Endothelial cell of umbilical vein (primary cell): Measurements from ENCODE around the gene ZBTB20. TPM values are rescaled to one million over a fixed set of nuclear protein-coding genes. Genes with fewer than 3 reads are reported as not detected.

ENCODE experiments used
- BruUV-seq: library from RNA; stranded (reverse); fragments of 400-500 nt; replicated peaks from 2 replicates; lab custom pipeline; 2021; lab: Mats Ljungman, UMichigan
- CTCF ChIA-PET: fragments of 300-600, 350-600 bp; sonication (Branson Sonifier 250); formaldehyde crosslinking; loops from one replicate; lab custom pipeline; 2021; ENCODE audit warnings: antibody characterized with exemption, inconsistent platforms; lab: Charles Lee
- POLR2A ChIA-PET: fragments of 300-600, 350-600 bp; sonication (Branson Sonifier 250); formaldehyde crosslinking; loops from one replicate; lab custom pipeline; 2021; ENCODE audit warnings: antibody characterized with exemption, inconsistent platforms; lab: Charles Lee
- DNase-seq: peaks from one replicate; pipeline ENCODE4 v3.0.0-alpha.2; 2011; ENCODE audit warnings: low read depth, low spot score
- FAIRE-seq: peaks from 2 replicates; lab custom pipeline; 2011; peaks lifted over from hg19 to GRCh38; lab: Jason Lieb, UNC
- H2AFZ ChIP-seq: 2 replicates; pipeline ENCODE4 v1.6.0; 2012; ENCODE audit warnings: low read depth, low read length, control low read depth, inconsistent platforms
- H3K27ac ChIP-seq: 2 replicates; pipeline ENCODE4 v1.5.1; 2011; ENCODE audit warnings: low read depth, mild to moderate bottlenecking, control low read depth, low read length, moderate library complexity; ENCODE audit not compliant: insufficient read depth
- H3K27me3 ChIP-seq, 2 experiments: 2 replicates each; pipeline versions ENCODE4 v1.6.0 to v1.6.1; 2011; ENCODE audit warnings: low read length in 2 of 2, mixed read lengths in 1 of 2; ENCODE audit not compliant: control insufficient read depth in 2 of 2, insufficient read depth in 2 of 2
- H3K36me3 ChIP-seq, 2 experiments: 2 replicates in 1 of 2; 3 replicates in 1 of 2; pipeline ENCODE4 v1.5.1; 2011; ENCODE audit warnings: low read length in 2 of 2, mild to moderate bottlenecking in 1 of 2, moderate library complexity in 1 of 2; ENCODE audit not compliant: control insufficient read depth in 2 of 2, insufficient read depth in 2 of 2; ENCODE audit errors: extremely low read depth in 1 of 2
- H3K4me1 ChIP-seq: 3 replicates; pipeline ENCODE4 v1.5.1; 2011; ENCODE audit warnings: mild to moderate bottlenecking, low read length; ENCODE audit not compliant: control insufficient read depth, insufficient read depth; ENCODE audit errors: extremely low read depth
- H3K4me2 ChIP-seq: 2 replicates; pipeline ENCODE4 v1.6.1; 2011; ENCODE audit warnings: low read length, control low read depth, mixed read lengths; ENCODE audit not compliant: insufficient read depth
- H3K4me3 ChIP-seq, 3 experiments: fragments of 200-600 bp in 1 of 3; sonication (generic), shearing (Covaris generic) in 1 of 3; replicated peaks in 1 of 3; 2 replicates each; pipeline ENCODE4 v1.5.1; 2011 to 2016; ENCODE audit warnings: control low read depth in 3 of 3, low read length in 3 of 3, mild to moderate bottlenecking in 2 of 3, inconsistent platforms in 1 of 3, low read depth in 1 of 3, moderate library complexity in 1 of 3; ENCODE audit not compliant: insufficient read depth in 1 of 3
- H3K79me2 ChIP-seq: 2 replicates; pipeline ENCODE4 v1.6.0; 2012; ENCODE audit warnings: low read length, inconsistent platforms; ENCODE audit not compliant: control insufficient read depth, insufficient read depth
- H3K9ac ChIP-seq: replicated peaks from 2 replicates; pipeline ENCODE3; 2011; ENCODE audit warnings: low read length, control low read depth; ENCODE audit not compliant: insufficient read depth; ENCODE audit errors: extremely low read depth
- H3K9me1 ChIP-seq: replicated peaks from 3 replicates; pipeline ENCODE4 v1.6.0; 2011; ENCODE audit warnings: mild to moderate bottlenecking, low read length; ENCODE audit not compliant: control insufficient read depth, insufficient read depth; ENCODE audit errors: extremely low read depth
- H3K9me3 ChIP-seq: replicated peaks from 2 replicates; pipeline ENCODE4 v1.5.1; 2012; ENCODE audit warnings: low read length, inconsistent platforms; ENCODE audit not compliant: control insufficient read depth, insufficient read depth
- H4K20me1 ChIP-seq: replicated peaks from 2 replicates; pipeline ENCODE3; 2011; ENCODE audit warnings: mild to moderate bottlenecking, low read length; ENCODE audit not compliant: control insufficient read depth, insufficient read depth; ENCODE audit errors: extremely low read depth
- EZH2 ChIP-seq: IDR thresholded peaks from 2 replicates; pipeline ENCODE4 v1.6.1; 2012; ENCODE audit warnings: borderline replicate concordance, low read depth, mild to moderate bottlenecking, moderate library complexity, low read length, inconsistent platforms; ENCODE audit not compliant: severe bottlenecking
- FOS ChIP-seq: IDR thresholded peaks from 2 replicates; pipeline ENCODE4 v1.6.1; 2011; ENCODE audit warnings: mild to moderate bottlenecking, low read length, moderate library complexity, borderline replicate concordance; ENCODE audit not compliant: insufficient read depth
- JUN ChIP-seq: IDR thresholded peaks from 2 replicates; pipeline ENCODE4 v1.6.1; 2011; ENCODE audit warnings: borderline replicate concordance, low read depth; ENCODE audit not compliant: insufficient read length, insufficient read depth
- POLR2A ChIP-seq: IDR thresholded peaks from 2 replicates; pipeline ENCODE4 v1.6.1; 2012; ENCODE audit warnings: low read depth, mild to moderate bottlenecking, control low read depth, low read length
- POLR2AphosphoS5 ChIP-seq: IDR thresholded peaks from 2 replicates; pipeline ENCODE4 v1.6.1; 2012; ENCODE audit warnings: low read depth, mild to moderate bottlenecking, control low read depth, low read length, moderate library complexity; ENCODE audit not compliant: insufficient read depth
- dilution Hi-C: fragments of 300-500 bp; cut with MboI; formaldehyde crosslinking; loops from one replicate; pipeline ENCODE4 v1.15.0; 2019; ENCODE audit warnings: low sequenced_read_pairs; ENCODE audit not compliant: extremely low pct_ligation_motif_present
- intact Hi-C: fragments of 100-400 bp; cut with micrococcal nuclease; formaldehyde crosslinking; loops from one replicate; pipeline ENCODE4 v1.10.0; 2022
- polyA plus RNA-seq, 4 experiments: library from polyadenylated mRNA; depleted of rRNA in 3 of 4; stranded (reverse) in 3 of 4; unstranded in 1 of 4; fragments of >200 nt; gene quantifications; 2 replicates each; pipeline versions ENCODE4 v1.2.1 to v1.2.3, GENCODE V29; 2011 to 2012; ENCODE audit warnings: missing spikeins in 1 of 4
- total RNA-seq: library from RNA; stranded (reverse); gene quantifications from 2 replicates; pipeline ENCODE4 v1.2.3, GENCODE V29; 2021
- TF ChIP-seq, protein P1 (sequence below), 2 donors: IDR thresholded peaks; 1 replicate in 1 of 2; 2 replicates in 1 of 2; pipeline ENCODE4 v1.5.1; 2011; ENCODE audit warnings: low read length in 2 of 2, mild to moderate bottlenecking in 2 of 2, moderate library complexity in 2 of 2, control low read depth in 1 of 2, inconsistent platforms in 1 of 2, low read depth in 1 of 2; ENCODE audit not compliant: insufficient read depth in 1 of 2; ENCODE audit errors: extremely low read depth in 1 of 2
- TF ChIP-seq, protein P2 (sequence below): IDR thresholded peaks from 2 replicates; pipeline ENCODE4 v1.6.1; 2011; ENCODE audit not compliant: insufficient read depth, insufficient read length

ZBTB20 gene
- total and polyA plus RNA-seq, 2 donors (not counting 3 experiments of a cell fraction or from before 2014, with no cell fraction given), result 2.1 to 20.5 TPM

DNA sequence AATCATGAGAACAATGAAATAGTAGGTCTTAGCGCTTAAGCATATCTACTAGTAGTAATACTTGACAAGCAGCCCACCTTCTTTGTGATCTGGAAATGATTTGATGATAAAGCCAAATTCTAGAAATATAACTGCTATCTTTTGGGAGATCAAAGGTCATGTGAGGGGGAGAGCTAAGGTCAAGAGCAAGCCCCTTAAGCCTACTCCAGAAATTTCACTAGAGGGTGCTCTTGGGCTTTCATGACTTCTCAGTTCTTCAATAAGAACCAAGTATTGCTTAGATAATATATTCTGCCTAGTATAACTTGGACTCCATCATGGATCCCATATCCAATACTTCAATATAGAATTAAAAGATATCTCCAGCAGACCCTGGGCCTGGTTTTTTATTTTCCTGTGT is 319.6 kb downstream of the ZBTB20 start:
- Histone ChIP-seq H3K79me2 (no peaks in the 10 kb centered on the region), H4K20me1 (peaks cover 2% of the 10 kb centered on the region), H2AFZ (no peak overlapping the region), H3K4me3 (no peak overlapping the region), H3K27me3 (no peaks in the 10 kb centered on the region), H3K36me3 (no peaks in the 10 kb centered on the region), H3K9me1 (no peaks in the 10 kb centered on the region), H3K4me2 (no peak overlapping the region), H3K9me3 (no peaks in the 10 kb centered on the region), H3K27ac (no peak overlapping the region), H3K4me1 (no peaks in the 10 kb centered on the region), H3K9ac (no peak overlapping the region)
- FAIRE-seq (no peak), DNase-seq (peak; percentile 47)
- TF ChIP-seq, protein P1, sequence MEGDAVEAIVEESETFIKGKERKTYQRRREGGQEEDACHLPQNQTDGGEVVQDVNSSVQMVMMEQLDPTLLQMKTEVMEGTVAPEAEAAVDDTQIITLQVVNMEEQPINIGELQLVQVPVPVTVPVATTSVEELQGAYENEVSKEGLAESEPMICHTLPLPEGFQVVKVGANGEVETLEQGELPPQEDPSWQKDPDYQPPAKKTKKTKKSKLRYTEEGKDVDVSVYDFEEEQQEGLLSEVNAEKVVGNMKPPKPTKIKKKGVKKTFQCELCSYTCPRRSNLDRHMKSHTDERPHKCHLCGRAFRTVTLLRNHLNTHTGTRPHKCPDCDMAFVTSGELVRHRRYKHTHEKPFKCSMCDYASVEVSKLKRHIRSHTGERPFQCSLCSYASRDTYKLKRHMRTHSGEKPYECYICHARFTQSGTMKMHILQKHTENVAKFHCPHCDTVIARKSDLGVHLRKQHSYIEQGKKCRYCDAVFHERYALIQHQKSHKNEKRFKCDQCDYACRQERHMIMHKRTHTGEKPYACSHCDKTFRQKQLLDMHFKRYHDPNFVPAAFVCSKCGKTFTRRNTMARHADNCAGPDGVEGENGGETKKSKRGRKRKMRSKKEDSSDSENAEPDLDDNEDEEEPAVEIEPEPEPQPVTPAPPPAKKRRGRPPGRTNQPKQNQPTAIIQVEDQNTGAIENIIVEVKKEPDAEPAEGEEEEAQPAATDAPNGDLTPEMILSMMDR (IDR thresholded peaks at IDR 0.05; ENCODE audit: extremely low read depth in 1 of 2, insufficient read depth in 1 of 2, low read depth in 1 of 2, low read length in 2 of 2), result peak; percentile 18 to 45
- no peak for TF ChIP-seq POLR2A
- intact Hi-C loops, result loop anchor here (1.0 to 5.0 kb wide), 5 partner anchors 265 to 985 kb away; no protein-coding TSS in a partner anchor
- CTCF ChIA-PET, result interaction anchor here (0.9 to 1.9 kb wide), 12 partner anchors 10 to 443 kb away, joined by 3 to 22 read pairs (median 4); no protein-coding TSS in a partner anchor
- dilution Hi-C loops, result no loop called here
- POLR2A ChIA-PET, result no interaction called here
- BruUV-seq, result no TSS peak

DNA sequence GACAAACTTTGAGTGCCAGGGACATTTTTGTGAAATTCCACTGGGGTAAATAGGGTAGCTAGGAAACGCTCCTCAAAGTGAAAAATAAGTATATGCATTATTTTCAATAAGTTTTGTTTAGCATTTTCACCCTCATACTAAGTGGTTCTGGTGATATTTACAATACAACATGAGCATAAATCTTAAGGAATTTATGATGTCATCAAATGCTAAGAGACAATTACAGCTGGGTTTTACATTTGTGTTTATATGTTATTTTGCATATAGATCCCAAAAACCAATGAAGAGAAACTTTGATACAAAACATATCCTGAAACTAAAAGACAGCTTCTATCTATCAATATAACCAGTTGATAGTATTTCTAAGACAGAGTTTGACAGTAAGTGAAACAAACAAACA is 323.1 kb downstream of the ZBTB20 start:
- Histone ChIP-seq H3K79me2 (no peaks in the 10 kb centered on the region), H3K9ac (no peak overlapping the region), H2AFZ (no peak overlapping the region), H3K27ac (no peak overlapping the region), H3K9me3 (no peaks in the 10 kb centered on the region), H3K4me1 (no peaks in the 10 kb centered on the region), H3K9me1 (no peaks in the 10 kb centered on the region), H4K20me1 (peaks cover 2% of the 10 kb centered on the region), H3K4me2 (no peak overlapping the region), H3K4me3 (no peak overlapping the region), H3K36me3 (no peaks in the 10 kb centered on the region), H3K27me3 (no peaks in the 10 kb centered on the region)
- DNase-seq (no peak), FAIRE-seq (no peak)
- dilution Hi-C loops (no loop called here), intact Hi-C loops (no loop called here)
- ChIA-PET CTCF (interaction anchor here (0.8 to 1.4 kb wide), 4 partner anchors 12 to 405 kb away, joined by 3 to 4 read pairs (median 3); no protein-coding TSS in a partner anchor), POLR2A (no interaction called here)
- TF ChIP-seq POLR2A (no peak), FOS (no peak), JUN (no peak), POLR2AphosphoS5 (no peak), EZH2 (no peak)
- TF ChIP-seq, protein P2, sequence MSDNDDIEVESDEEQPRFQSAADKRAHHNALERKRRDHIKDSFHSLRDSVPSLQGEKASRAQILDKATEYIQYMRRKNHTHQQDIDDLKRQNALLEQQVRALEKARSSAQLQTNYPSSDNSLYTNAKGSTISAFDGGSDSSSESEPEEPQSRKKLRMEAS, result no peak
- BruUV-seq, result no TSS peak
